HepG2 (cell line): Measurements from ENCODE around the gene HDAC10. TPM values are rescaled to one million over a fixed set of nuclear protein-coding genes. Genes with fewer than 3 reads are reported as not detected.
A peak's percentile ranks its signal among the peaks of the same experiment; 100 is the strongest.

Experiments used
- ATAC-seq: fragments of 200-7000 bp; cut with Tn5 transposase; 3 replicates; pipeline ENCODE4 v1.9.1; 2020; ENCODE audit warnings: mild to moderate bottlenecking, moderate library complexity
- BruUV-seq: library from RNA; stranded (reverse); fragments of 400-500 nt; replicated peaks from 2 replicates; lab custom pipeline; 2021; lab: Mats Ljungman, UMichigan
- CTCF ChIA-PET: fragments of 300-600 bp; formaldehyde crosslinking; extraction: SDS; loops from one replicate; lab custom pipeline; 2021; ENCODE audit warnings: low total read pairs, inconsistent platforms, low intra/inter-chr PET ratio; lab: Yijun Ruan, JAX
- POLR2A ChIA-PET: fragments of 350-600 bp; sonication (Branson Sonifier 250); formaldehyde crosslinking; loops from one replicate; lab custom pipeline; 2020; ENCODE audit warnings: antibody characterized with exemption, inconsistent platforms; lab: Yijun Ruan, JAX
- DNase-seq: peaks from one replicate; pipeline ENCODE4 v3.0.0-alpha.2; 2015; ENCODE audit warnings: low spot score
- FAIRE-seq: peaks from 3 replicates; lab custom pipeline; 2011; peaks lifted over from hg19 to GRCh38; lab: Jason Lieb, UNC
- H2AFZ ChIP-seq: one replicate; pipeline ENCODE4 v1.6.1; 2011; ENCODE audit warnings: low read length, inconsistent platforms
- H3K27ac ChIP-seq: fragments of 300-600 bp; 3 replicates; pipeline ENCODE4 v1.8.0; 2011; ENCODE audit warnings: mixed run types, mild to moderate bottlenecking, mixed read lengths, low read length, inconsistent platforms; ENCODE audit not compliant: insufficient read depth; ENCODE audit errors: extremely low read length
- H3K27me3 ChIP-seq, 2 experiments: fragments of 200-600 bp in 1 of 2; 2 replicates in 1 of 2; 3 replicates in 1 of 2; pipeline versions ENCODE4 v1.6.0 to v1.8.0; 2011; ENCODE audit warnings: low read length in 2 of 2, mild to moderate bottlenecking in 2 of 2, moderate library complexity in 2 of 2, inconsistent platforms in 1 of 2; ENCODE audit not compliant: insufficient read depth in 2 of 2, control insufficient read depth in 1 of 2
- H3K36me3 ChIP-seq, 2 experiments: fragments of 200-600 bp in 1 of 2; replicated peaks in 1 of 2; 2 replicates in 1 of 2; 3 replicates in 1 of 2; pipeline versions ENCODE4 v1.5.1 to v1.8.0; 2011; ENCODE audit warnings: low read length in 2 of 2, inconsistent platforms in 1 of 2; ENCODE audit not compliant: insufficient read depth in 2 of 2, control insufficient read depth in 1 of 2
- H3K4me1 ChIP-seq: 2 replicates; pipeline ENCODE4 v1.5.1; 2012; ENCODE audit warnings: low read length, inconsistent platforms; ENCODE audit not compliant: insufficient read depth
- H3K4me2 ChIP-seq: 2 replicates; pipeline ENCODE4 v1.6.0; 2011; ENCODE audit warnings: low read depth, low read length, inconsistent platforms
- H3K4me3 ChIP-seq, 3 experiments: fragments of 200-600 bp in 1 of 3; sonication (generic), shearing (Covaris generic) in 1 of 3; replicated peaks in 1 of 3; 2 replicates each; pipeline ENCODE4 v1.5.1; 2011 to 2016; ENCODE audit warnings: low read length in 3 of 3, inconsistent platforms in 2 of 3, low read depth in 2 of 3, mild to moderate bottlenecking in 2 of 3, control low read depth in 1 of 3, mixed read lengths in 1 of 3; ENCODE audit not compliant: insufficient read depth in 1 of 3
- H3K79me2 ChIP-seq: one replicate; pipeline ENCODE4 v1.6.1; 2011; ENCODE audit warnings: low read length, inconsistent platforms; ENCODE audit not compliant: insufficient read depth
- H3K9ac ChIP-seq: 2 replicates; pipeline ENCODE4 v1.6.0; 2011; ENCODE audit warnings: mild to moderate bottlenecking, low read depth, low read length, inconsistent platforms; ENCODE audit not compliant: insufficient read depth
- H3K9me3 ChIP-seq: 2 replicates; pipeline ENCODE4 v1.5.1; 2012; ENCODE audit warnings: mild to moderate bottlenecking, low read length
- H4K20me1 ChIP-seq: 2 replicates; pipeline ENCODE4 v1.6.0; 2011; ENCODE audit warnings: inconsistent platforms, mild to moderate bottlenecking, low read length, moderate library complexity; ENCODE audit not compliant: insufficient read depth
- AGO2 ChIP-seq: fragments of 200-400 bp; formaldehyde crosslinking; optimal IDR thresholded peaks from 2 replicates; pipeline ENCODE3; 2017; ENCODE audit warnings: mild to moderate bottlenecking, low read depth, low read length, moderate library complexity
- ARID5B ChIP-seq: IDR thresholded peaks from 2 replicates; pipeline ENCODE4 v1.4.0; 2020; ENCODE audit warnings: mild to moderate bottlenecking, missing genetic modification reagents
- GTF3A ChIP-seq: sonication (generic); formaldehyde crosslinking; conservative IDR thresholded peaks from 2 replicates; pipeline ENCODE4 v1.4.0; 2020; ENCODE audit warnings: mild to moderate bottlenecking, missing genetic modification reagents
- ZNF318 ChIP-seq: sonication (generic); formaldehyde crosslinking; IDR thresholded peaks from 2 replicates; pipeline ENCODE4 v1.4.0; 2020; ENCODE audit warnings: mild to moderate bottlenecking, missing genetic modification reagents
- ZNF383 ChIP-seq: sonication (generic); formaldehyde crosslinking; IDR thresholded peaks from 2 replicates; pipeline ENCODE4 v1.4.0; 2020; ENCODE audit warnings: missing genetic modification reagents, mild to moderate bottlenecking, borderline replicate concordance
- ZNF44 ChIP-seq: sonication (generic); formaldehyde crosslinking; IDR thresholded peaks from 2 replicates; pipeline ENCODE4 v1.5.1; 2020; ENCODE audit warnings: mild to moderate bottlenecking, missing genetic modification reagents
- ZNF740 ChIP-seq: sonication (generic); formaldehyde crosslinking; IDR thresholded peaks from 2 replicates; pipeline ENCODE4 v1.4.0; 2020; ENCODE audit warnings: missing genetic modification reagents
- WGBS: methylation state at CpG from one replicate; pipeline ENCODE4 v1.1.6; 2017; ENCODE audit warnings: low lambda C conversion rate; 5-methylcytosine and 5-hydroxymethylcytosine counted together
- in situ Hi-C: cut with HindIII; loops from 2 replicates; pipeline ENCODE4 v1.10.0; 2017; ENCODE audit warnings: low pct_unique_long_range_greater_than_20kb; ENCODE audit not compliant: extremely low pct_ligation_motif_present
- intact Hi-C: fragments of 100-400 bp; cut with micrococcal nuclease; formaldehyde crosslinking; loops from one replicate; pipeline ENCODE4 v1.10.0; 2022; ENCODE audit not compliant: unreplicated experiment
- polyA plus RNA-seq, 8 experiments: library from polyadenylated mRNA; depleted of rRNA in 3 of 8; stranded (reverse) in 7 of 8; unstranded in 1 of 8; fragments of >200 nt; fragmentation: Illumina TruSeq in 4 of 8; extraction: Trizol in 4 of 8; gene quantifications; 2 replicates each; pipeline versions ENCODE4 v1.2.1 to v1.2.3, GENCODE V29; 2011 to 2016; ENCODE audit warnings: low read depth in 4 of 8, missing spikeins in 1 of 8, mixed read lengths in 1 of 8; ENCODE audit not compliant: insufficient read depth in 1 of 8
- total RNA-seq, 5 experiments: library from RNA; depleted of rRNA; stranded (reverse); fragments of >200 nt; fragmentation: Illumina TruSeq; extraction: Trizol; gene quantifications; 2 replicates each; pipeline ENCODE4 v1.2.3, GENCODE V29; 2016; ENCODE audit warnings: low read depth in 1 of 5

The HDAC10 gene
- total and polyA plus RNA-seq, 2 of the 13 experiments (the other 11 are each of a cell fraction or from before 2014, with no cell fraction given), result 13.9 to 14.9 TPM

GRCh38 chr22:50294319-50294656 lies 43.2 kb upstream of the HDAC10 start:
- Histone ChIP-seq H4K20me1 (peaks cover 9% of the 10 kb centered on the region; the same call in 1 of the 2 replicates), H3K27me3 (no peaks in the 10 kb centered on the region), H2AFZ (no peak overlapping the region), H3K79me2 (peaks cover 71% of the 10 kb centered on the region), H3K4me3 (peak overlapping the region in 2 of 3 experiments; percentile 73 to 74; a peak in 5 of 6 replicates), H3K27ac (peak overlapping the region; percentile 94), H3K4me2 (peak overlapping the region; percentile 79), H3K4me1 (peaks cover 69% of the 10 kb centered on the region), H3K9ac (peak overlapping the region; percentile 71), H3K36me3 (peaks cover 8 to 9% of the 10 kb centered on the region in 2 experiments; a peak in 4 of 5 replicates), H3K9me3 (no peaks in the 10 kb centered on the region)
- POLR2A ChIA-PET, result interaction anchor here (1.0 to 4.8 kb wide), 21 partner anchors 10 to 289 kb away, joined by 3 to 126 read pairs (median 6); partner anchors contain the start of genes CHKB, DENND6B, HDAC10 and MAPK12
- DNase-seq (no peak), ATAC-seq (peak; percentile 9), FAIRE-seq (no peak)
- intact Hi-C loops (loop anchor here (5.0 to 10.0 kb wide), 2 partner anchors 33 to 869 kb away; partner anchors contain the start of gene DENND6B), in situ Hi-C loops (no loop called here)
- 0% methylated on average over 1 of the region's 5 CpGs for WGBS
- no TSS peak for BruUV-seq
- CTCF ChIA-PET, result interaction anchor here (1.2 to 2.3 kb wide), 2 partner anchors 18 to 32 kb away, joined by 9 to 10 read pairs; partner anchors contain the start of gene DENND6B
- no peak for TF ChIP-seq ARID5B
- no peak for TF ChIP-seq ZNF318 (CRISPR knock-in tag)
- 0 out of 2 replicates have a peak, but pooled peaks have one; percentile 5 for TF ChIP-seq GTF3A
- 0 out of 2 replicates have a peak, but pooled peaks have one; percentile 14 for TF ChIP-seq ZNF383 (CRISPR knock-in tag)
- 0 out of 2 replicates have a peak, but pooled peaks have one; percentile 6 for TF ChIP-seq ZNF44 (CRISPR knock-in tag)
- peak; percentile 49; the same call in 1 of the 2 replicates for TF ChIP-seq ZNF740 (CRISPR knock-in tag)
- peak; percentile 3 for TF ChIP-seq AGO2
